Endothelial cell of umbilical vein (primary cell): ENCODE data around the gene ORC5.

ENCODE experiments used
- EZH2 ChIP-seq: IDR thresholded peaks from 2 replicates; pipeline ENCODE4 v1.6.1; 2012; ENCODE audit warnings: borderline replicate concordance, low read depth, mild to moderate bottlenecking, moderate library complexity, low read length, inconsistent platforms; ENCODE audit not compliant: severe bottlenecking
- FOS ChIP-seq: IDR thresholded peaks from 2 replicates; pipeline ENCODE4 v1.6.1; 2011; ENCODE audit warnings: mild to moderate bottlenecking, low read length, moderate library complexity, borderline replicate concordance; ENCODE audit not compliant: insufficient read depth
- GATA2 ChIP-seq: IDR thresholded peaks from 2 replicates; pipeline ENCODE4 v1.7.0; 2011; ENCODE audit warnings: low read depth, mild to moderate bottlenecking, moderate library complexity, mixed read lengths, low read length; ENCODE audit not compliant: insufficient read length, insufficient read depth
- JUN ChIP-seq: IDR thresholded peaks from 2 replicates; pipeline ENCODE4 v1.6.1; 2011; ENCODE audit warnings: borderline replicate concordance, low read depth; ENCODE audit not compliant: insufficient read length, insufficient read depth
- MYC ChIP-seq: IDR thresholded peaks from one replicate; pipeline ENCODE4 v1.6.1; 2011; ENCODE audit warnings: mild to moderate bottlenecking, low read depth, low read length
- POLR2A ChIP-seq: IDR thresholded peaks from 2 replicates; pipeline ENCODE4 v1.6.1; 2012; ENCODE audit warnings: low read depth, mild to moderate bottlenecking, control low read depth, low read length
- POLR2AphosphoS5 ChIP-seq: IDR thresholded peaks from 2 replicates; pipeline ENCODE4 v1.6.1; 2012; ENCODE audit warnings: low read depth, mild to moderate bottlenecking, control low read depth, low read length, moderate library complexity; ENCODE audit not compliant: insufficient read depth
- TF ChIP-seq, protein P1 (sequence below), 2 donors: IDR thresholded peaks; 1 replicate in 1 of 2; 2 replicates in 1 of 2; pipeline ENCODE4 v1.5.1; 2011; ENCODE audit warnings: low read length in 2 of 2, mild to moderate bottlenecking in 2 of 2, moderate library complexity in 2 of 2, control low read depth in 1 of 2, inconsistent platforms in 1 of 2, low read depth in 1 of 2; ENCODE audit not compliant: insufficient read depth in 1 of 2; ENCODE audit errors: extremely low read depth in 1 of 2
- TF ChIP-seq, protein P2 (sequence below): IDR thresholded peaks from 2 replicates; pipeline ENCODE4 v1.6.1; 2011; ENCODE audit not compliant: insufficient read depth, insufficient read length

DNA sequence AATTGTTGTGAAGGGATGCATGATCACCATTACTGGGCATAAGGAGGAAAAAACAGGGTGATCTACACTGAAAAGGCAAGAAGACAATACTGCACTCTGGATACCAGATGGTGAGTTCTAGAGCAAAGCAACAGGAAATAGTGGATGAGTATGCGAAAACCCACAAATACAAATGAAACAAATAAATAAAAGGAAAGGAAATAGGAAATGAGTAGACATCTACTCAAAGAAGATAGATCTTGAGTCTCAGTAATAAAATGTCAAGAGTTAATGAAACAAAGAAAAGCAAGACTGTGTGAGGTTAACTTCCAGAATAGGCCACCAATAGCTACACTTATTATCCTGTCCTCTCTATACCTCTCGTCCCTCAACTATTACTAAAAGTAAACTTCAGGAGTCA lies 11.7 kb downstream of the ORC5 start:
- TF ChIP-seq, protein P1, sequence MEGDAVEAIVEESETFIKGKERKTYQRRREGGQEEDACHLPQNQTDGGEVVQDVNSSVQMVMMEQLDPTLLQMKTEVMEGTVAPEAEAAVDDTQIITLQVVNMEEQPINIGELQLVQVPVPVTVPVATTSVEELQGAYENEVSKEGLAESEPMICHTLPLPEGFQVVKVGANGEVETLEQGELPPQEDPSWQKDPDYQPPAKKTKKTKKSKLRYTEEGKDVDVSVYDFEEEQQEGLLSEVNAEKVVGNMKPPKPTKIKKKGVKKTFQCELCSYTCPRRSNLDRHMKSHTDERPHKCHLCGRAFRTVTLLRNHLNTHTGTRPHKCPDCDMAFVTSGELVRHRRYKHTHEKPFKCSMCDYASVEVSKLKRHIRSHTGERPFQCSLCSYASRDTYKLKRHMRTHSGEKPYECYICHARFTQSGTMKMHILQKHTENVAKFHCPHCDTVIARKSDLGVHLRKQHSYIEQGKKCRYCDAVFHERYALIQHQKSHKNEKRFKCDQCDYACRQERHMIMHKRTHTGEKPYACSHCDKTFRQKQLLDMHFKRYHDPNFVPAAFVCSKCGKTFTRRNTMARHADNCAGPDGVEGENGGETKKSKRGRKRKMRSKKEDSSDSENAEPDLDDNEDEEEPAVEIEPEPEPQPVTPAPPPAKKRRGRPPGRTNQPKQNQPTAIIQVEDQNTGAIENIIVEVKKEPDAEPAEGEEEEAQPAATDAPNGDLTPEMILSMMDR (IDR thresholded peaks at IDR 0.05; ENCODE audit: extremely low read depth in 1 of 2, insufficient read depth in 1 of 2, low read depth in 1 of 2, low read length in 2 of 2) = no peak
- TF ChIP-seq POLR2A (peak; percentile 28), EZH2 (no peak), POLR2AphosphoS5 (peak; percentile 63), FOS (peak; percentile 84), GATA2 (peak; percentile 38), MYC (no peak), JUN (peak; percentile 43)
- TF ChIP-seq, protein P2, sequence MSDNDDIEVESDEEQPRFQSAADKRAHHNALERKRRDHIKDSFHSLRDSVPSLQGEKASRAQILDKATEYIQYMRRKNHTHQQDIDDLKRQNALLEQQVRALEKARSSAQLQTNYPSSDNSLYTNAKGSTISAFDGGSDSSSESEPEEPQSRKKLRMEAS = no peak
